Fibroblast of skin of right biceps (primary cell): Measurements from ENCODE around the gene NCR3LG1.

ENCODE experiments used
- DNase-seq: peaks from one replicate; pipeline ENCODE4 v3.0.0-alpha.2; 2013

The NCR3LG1 gene

DNA sequence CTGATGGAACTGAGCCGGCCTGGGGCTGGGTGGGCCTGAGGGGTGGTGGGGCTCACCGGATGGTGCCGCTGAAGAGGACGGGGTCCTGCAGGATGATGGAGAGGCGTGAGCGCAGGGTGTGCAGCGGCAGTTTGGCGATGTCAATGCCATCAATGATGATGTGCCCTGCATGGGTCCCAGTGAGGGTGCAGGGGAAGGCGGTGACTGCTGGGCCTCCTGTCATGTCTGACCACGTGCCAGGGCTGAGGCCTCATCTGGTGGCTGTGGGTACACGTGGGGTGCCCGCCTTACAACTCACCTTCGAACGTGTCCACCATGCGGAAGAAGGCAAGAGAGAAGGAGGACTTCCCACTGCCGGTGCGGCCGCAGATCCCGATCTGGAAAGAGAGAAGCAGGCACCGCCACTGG lies 44.0 kb downstream of the NCR3LG1 start:
- DNase-seq: no peak

DNA sequence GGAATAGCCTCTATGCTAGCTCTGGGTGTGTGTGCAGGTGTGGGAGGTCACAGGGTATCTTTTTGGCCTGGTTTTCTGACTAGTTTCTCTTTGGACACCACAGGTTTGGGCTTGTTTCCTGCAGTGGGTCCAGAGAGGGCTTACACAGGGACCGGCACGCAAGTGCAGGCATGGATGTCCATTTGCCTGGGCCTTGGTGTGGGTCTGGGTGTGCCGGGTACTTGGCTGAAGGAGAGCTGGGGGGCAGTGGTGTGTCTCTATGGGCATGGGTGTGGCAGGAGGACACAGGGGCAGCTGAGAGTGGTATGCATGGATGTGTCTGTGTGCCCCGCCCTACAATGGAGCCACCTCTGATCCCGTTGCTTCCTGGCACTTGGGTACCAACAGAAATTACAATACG lies 44.4 kb downstream of the NCR3LG1 start:
- DNase-seq: no peak

DNA sequence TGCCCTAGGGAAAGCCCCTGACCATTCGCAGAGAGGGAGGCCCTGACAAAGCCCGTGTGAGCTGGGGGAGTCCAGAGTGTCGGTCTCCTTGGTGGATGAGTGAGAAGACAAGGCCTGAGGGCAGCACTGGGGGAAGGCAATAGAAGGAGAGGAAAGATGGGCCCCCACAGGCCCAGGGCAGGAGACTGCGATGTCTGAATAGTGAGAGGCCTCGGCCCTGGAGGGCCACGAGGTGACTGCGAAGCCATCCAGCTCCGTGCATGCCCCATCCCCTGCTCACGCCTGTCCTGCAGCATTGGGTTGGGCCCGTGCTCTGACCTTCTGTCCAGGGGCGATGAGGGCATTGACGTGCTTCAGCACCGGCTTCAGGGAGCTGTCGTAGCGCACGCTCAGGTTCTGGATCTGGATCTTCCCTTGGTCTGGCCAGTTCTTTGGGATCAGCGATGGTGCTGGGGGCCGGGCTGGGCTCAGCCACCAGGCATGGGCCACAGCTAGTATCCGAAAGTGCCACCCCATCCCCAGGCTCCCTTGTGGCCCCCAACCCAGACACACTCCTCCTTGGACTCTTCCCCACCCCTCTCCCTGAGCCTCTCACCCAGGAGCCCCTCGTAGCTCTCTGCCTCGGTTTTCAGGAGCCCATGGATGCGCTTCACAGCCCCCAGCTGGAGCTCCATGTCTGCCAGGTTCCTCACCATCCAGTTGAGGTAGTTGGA lies 45.2 kb downstream of the NCR3LG1 start:
- DNase-seq: no peak

DNA sequence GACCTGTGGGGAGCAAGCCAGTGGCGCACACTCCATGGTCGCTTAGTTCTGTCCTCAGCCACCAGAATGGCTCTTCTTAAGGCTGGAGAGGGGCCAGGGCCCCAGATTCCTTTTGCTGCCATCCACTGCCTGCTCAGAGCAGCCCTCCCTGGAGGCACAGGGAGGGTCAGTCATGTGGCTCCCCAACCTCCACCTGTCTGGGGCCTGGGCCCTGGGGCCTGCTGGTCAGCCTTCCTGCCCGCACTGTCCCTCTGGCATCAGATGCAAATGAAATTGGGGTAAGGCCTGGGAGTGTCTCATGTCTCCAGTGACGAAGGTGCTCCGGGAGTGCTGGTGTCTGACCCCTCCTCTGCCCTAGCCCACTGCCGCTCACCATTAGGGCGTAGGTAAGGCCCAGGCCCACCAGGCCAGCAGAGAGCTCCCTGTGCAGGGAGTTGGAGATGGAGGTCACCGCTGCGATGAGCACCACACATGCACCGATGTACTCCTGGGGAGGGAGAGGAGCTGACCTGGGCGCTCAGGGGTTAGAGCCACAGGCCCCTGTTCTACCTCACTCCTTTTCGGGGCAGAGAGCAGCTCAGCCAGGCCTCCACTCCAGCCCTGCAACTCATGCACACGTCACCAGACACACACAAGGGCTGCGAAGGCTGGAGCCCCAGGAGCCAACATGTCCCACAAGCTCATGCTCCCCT lies 45.9 kb downstream of the NCR3LG1 start:
- DNase-seq: no peak

DNA sequence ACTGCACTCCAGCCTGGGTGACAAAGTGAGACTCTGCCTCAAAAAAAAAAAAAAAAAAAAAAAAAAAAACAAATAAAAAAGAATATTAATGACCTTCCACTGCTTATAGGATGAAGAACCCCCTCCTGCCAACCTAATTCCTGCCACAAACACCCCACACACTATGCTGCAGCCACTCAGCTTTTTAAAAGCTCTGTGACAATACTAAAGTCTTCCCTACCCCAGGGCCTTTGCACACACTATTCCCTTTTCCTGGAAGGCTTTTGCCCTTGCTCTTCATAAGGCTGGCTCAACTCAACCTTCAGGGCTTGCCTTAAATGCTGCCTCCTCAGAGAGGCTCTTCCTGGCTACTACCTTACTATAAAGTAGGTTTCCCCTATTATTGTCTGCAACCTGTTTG lies 47.6 kb downstream of the NCR3LG1 start:
- no peak for DNase-seq

DNA sequence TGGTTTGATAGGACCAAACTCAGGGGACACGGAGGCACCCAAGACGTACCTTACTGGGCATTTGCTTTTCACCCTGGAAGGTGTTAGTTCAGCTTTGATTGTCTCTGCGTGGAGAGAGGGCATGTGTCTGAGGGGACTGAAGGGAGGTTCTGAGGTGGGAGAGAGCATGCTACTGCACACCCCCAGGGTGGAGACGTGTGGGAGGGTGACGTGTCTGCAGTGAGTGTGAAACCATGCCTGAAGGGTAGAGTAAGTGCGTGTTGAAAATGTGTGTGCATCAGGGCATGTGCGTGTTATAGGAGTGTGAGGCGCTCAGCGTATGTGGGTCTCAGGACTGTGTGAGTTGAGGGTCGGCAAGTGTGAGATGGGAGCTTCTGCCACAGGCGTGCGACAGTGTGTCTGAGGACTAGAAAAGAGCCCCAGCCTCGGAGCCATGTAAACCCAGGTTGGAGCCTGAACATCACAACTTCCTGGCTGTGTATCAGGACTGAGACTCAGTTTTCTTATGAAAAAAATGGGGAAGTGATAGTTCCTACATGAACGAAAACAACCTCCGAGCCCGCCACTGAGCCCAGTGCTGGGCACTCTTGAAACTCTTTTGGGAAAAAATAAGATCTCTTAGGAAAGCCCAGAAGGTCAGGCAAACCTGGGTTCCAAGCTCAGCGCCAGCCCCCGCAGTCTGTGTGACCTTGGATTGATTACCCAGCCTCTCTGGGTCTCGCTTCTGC lies 48.6 kb downstream of the NCR3LG1 start:
- no peak for DNase-seq

DNA sequence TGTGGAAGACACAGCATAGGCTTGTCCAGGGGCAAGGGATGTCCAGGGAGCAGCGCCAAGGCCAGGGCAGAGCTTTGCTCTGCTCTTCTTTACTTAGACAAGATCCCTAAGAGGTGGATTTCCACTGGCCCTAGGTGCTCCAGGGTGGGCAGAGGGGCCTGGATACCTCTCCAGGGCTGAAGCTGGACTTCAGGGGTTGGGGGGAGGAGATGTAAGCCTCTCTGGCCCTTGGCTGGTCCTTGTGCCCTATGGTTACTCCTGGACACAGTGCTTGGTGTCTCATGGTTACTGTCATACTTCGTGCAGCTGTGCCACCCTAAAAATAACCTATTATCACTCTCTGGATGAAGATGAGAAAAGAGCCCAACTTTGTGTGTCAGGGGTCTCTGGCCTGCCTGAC lies 49.7 kb downstream of the NCR3LG1 start:
- no peak for DNase-seq

DNA sequence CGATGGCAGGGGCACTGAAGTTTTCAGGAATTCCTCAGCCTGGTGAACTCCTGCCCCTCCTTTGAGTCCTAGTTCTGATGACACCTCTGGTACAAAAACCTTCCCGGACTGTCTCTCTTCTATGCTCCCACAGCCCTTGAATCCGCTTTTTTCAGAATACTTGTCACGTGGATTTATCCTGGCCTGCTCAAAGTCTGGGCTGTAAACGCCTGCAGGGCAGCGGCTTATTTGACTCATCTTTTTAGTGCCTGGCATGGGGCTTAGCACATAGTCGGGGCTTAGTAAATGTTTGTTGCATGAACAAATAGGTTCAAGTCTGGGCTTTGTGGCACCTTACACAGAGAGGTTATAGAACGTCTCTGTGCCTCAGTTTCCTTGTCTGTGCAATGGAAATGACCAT lies 50.2 kb downstream of the NCR3LG1 start:
- DNase-seq: no peak

DNA sequence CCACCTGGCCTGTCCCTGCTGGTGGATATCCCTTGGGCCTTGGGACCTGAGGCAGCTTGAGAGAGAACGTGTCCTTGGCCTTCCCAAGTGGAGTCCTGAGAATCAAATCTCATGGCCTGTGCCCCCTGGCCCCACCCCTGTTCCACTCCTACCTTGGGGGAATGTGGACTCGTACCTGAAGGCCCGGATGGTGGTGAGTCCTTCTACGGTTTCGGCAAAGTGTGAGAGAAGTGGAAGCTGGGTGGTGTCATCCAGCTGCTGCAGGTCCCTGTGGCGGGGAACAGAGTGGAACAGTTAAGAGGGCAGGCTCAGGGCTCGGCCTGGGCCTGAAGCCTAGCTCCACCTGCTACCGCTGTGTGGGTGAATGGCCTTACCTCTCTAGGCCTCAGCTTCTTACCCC lies 50.9 kb downstream of the NCR3LG1 start:
- no peak for DNase-seq

DNA sequence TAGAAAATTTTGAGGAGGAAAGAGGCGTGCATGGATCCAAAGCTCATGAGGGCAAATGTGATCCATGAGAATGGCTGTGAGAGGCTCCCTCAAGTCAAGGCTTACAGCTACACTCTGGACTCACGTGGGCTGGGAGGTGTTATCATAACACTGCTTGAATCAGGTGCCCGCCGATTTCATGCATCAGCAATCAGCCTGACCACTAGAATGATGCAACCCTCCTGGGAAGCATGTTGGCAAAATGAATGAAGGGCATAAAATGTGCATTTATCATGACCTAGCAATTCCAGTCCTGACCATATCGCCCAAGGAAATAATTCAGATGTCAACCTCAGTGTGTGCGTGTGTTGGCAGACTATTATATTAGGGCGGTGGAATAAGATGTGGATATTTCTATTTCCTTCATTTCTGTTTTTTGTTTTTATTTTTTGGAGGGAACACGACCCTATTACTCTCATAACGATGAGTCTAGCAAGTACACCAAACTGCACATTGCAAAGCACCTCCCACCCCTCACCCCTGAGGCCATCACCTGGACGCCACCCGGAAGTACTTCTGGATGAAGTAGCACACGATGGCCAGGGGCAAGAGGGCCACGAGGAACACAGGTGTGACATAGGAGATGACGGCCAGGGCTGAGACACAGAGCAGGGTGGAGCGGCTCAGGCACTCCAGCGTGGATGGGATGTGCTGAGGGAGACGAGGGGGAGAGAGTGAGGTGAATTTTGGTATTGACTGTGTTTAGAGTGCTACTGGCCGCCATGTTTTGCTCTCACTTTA lies 52.6 kb downstream of the NCR3LG1 start:
- no peak for DNase-seq

DNA sequence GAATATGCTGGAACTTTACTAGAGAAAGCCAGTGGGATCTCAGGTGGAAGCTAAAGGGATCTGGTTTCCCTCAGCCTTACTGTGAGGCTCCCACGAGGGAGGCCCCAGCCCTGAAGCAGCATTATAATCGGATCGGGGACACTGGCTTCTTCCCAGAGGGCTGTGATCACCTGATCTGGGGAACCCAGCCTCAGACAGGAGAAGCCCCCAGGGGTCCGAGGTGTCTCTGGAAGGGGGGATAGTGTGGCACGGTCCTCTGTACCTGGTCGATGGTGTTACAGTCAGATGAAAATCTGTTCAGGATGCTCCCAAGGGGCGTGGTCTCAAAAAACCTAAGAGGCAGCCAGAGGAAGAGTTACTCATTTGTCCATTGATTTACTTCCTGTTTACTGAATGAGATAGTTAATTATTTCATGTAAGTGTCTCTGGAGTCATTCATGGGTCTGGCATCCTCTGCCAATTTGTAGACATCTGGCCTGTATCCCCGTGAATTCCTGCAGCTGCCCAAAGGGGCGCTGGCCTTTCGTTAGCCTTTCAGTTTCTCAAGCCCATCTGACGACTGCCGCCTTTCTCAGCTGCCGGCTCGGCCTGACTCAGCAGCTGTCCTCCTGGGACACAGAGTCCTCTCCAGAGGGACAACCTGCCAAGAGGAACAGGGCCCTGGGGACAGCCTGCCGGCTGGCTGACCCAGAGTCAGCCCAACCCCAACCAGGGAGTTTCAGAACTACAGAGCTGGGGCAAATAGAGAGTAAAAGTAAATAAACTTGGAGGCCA lies 53.8 kb downstream of the NCR3LG1 start:
- DNase-seq: no peak

DNA sequence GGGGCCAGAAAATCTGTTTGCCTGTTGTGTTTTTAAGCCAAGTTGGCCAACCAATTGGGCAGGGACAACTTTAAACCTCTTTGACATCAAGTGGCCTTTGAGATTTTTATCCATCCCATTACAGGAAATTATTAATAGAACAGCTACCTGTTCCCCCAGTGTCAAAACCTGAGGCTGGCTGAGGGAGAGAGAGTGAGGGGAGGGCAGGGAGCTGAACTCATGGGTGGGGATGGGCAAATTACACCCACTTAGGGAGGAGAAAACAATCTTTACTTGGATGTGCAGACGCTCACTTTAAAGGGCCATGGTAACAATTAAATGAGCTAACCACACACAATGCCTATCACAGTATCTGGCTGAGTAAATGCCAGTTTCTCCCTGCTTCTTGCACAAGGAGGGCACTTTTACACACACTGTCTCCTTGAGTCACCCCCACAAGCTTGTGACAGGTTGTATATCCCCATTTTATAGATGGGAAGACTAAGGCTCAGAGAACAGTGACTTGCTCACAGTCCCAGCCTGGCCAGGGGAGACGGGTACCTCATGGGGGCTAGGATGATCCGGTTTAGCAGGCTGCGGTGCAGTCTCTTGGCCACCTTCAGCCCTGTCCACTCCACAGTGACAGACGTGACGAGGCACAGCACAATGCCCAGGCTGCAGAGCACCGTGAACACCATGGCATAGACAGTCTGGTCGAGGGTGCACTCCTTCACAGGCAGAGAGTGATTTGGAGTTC lies 54.6 kb downstream of the NCR3LG1 start:
- no peak for DNase-seq

DNA sequence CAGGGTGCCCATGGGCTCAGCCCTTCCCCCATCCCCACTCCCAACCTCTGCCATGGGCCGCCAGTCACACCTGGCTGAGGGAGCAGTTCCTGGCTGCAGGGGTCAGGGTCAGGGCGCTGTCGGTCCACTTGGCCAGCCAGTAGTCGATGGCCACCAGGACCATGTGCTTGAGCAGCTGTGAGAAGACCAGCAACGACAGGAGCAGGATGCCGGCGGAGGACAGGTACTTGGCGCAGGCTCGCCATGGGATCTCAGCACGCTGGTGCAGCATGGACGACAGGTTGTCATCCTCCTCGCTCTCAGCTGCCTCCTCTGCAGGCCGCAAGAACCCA lies 55.2 kb downstream of the NCR3LG1 start:
- DNase-seq: no peak

DNA sequence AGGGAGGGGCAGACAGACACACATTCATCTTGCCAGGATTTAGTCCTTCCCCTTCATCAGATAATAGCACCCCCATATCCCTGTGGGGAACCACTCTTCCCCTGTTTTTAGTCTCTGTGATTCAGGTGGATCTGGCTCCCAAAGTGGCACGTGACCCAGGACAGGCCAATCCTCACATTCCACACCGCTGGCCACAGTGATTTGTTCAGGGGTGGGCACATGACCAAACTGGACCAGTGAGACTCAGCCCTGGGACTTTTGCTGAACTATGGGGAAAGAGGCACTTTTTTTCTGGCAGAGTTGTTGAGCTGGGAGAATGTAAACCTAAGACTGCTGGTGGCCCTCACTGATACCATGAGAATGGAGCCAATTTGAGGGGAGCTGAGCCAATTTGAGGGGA lies 56.0 kb downstream of the NCR3LG1 start:
- DNase-seq: no peak

DNA sequence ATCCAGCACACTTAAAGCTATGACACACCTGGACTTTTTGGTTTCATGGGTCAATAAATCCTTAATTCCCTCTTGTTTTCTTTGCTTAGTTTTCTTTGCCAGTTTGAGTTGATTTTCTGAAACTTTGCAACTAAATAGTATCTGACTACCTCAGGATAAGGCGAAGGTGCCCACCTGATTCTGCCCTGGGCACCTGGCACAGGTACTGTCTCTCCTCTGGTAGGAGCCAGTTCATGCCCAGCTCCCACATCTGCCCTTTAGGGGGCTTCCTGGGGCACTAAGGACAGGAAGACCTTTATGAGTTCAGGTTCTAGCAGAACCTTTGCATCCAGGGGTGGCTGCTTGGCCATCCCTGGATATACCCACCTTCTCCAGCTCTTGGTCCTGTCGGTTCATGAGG lies 56.4 kb downstream of the NCR3LG1 start:
- DNase-seq: no peak

DNA sequence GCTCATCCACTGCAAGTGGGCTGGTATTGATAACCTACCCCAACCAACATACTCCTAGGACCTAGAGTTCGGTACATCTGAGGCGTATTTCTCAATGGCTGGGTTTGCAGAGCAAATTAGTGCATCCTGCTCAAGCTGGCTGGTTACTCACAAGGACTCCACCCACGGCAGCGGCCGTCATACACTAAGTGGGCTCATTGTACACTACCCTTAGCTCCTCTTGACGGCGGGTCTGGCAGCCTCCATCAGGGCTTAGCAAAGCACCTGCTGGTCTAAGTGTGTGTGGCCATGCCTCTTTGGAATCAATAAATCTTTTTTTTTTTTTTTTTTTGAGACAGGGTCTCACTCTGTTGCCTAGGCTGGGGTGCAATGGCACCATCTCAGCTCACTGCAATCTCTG lies 57.0 kb downstream of the NCR3LG1 start:
- DNase-seq: no peak

DNA sequence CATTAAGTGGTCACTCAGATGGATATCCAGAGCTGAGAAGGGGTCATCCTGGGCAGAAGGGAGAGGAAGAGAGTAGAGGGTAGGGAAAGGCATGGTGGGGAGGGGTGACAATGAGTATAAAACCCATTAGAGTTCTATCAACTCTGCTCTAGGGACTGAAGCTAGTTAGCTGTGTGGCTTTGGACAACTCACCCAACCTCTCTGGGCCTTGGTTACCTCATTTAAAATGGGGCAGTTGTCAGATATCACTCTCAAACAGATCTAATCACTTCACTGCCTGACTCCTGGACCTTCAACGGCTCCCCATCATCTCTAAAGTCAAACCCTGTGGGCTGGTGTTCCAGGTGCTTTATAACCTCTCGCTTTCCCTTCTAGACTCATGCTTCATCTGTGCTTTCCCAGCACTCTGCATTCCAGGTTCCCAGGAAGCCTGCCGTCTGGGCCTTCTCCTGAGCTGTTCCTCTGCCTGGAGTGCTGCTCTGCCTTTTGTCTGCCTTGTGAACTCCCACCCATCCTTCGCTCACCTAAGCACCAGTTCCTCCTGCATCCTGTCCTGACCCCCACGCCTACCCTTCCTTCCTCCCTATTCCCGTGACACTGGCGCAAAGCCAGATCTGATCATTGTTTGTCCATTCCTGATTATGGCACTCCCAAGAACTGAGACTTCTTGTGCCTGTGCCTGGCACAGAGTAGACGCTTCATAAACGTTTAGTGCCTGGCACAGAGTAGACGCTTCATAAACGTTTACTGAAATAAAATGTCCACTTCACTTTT lies 59.2 kb downstream of the NCR3LG1 start:
- DNase-seq: no peak

DNA sequence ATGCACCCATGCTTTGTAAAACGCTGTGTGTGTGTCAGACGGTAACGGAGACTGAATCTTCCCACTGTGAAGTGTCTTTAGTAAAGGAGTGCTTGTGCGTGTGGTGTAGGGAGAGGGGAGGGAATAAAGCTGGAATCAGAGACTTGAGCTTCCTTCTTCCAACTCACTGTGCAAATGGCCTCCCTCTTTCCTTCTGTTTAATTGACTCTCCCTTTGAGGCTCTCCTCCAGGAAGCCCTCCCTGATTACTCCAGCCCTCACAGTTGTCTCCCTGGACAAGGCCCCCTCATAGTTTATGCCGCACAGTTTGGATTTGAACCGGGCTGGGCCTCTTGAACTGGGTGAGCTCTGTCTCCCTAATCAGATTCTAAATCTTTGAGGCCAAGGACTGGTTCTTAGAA lies 59.8 kb downstream of the NCR3LG1 start:
- no peak for DNase-seq

DNA sequence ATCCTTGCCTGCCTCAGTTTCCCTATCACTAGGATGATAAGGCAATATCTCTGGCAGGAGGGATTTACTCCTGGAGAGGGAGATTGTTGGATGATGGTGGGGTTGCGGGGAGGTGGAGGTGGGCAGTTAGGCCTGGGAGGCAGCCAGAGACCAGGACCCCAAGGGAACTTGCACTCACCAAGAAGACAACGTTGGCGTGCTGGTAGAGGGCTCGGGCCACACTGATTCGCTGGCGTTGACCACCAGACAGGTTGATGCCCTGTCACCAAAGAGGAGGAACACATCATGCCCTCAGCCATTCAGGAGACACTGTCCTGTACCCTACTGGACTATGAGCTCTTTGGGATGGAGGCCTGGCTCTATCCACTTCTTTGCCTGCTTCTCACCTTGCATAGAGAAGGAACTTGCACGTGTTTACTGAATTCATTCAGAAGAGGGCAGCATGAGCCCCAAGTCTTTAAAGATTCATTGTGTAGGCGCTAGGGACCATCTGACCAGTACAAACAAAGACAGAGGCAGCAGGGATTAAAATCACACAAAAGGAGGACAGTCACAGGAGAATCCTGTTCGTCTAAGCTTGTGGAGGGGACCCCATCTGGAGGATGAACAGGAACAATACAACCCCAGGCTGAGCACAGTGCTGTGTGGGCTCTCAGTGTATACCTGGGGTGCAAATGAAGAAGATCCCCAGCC lies 61.0 kb downstream of the NCR3LG1 start:
- no peak for DNase-seq
